Measurements from ENCODE around the gene AMH. TPM values are rescaled to one million over a fixed set of nuclear protein-coding genes. Genes with fewer than 3 reads are reported as not detected.

AMH gene
- polyA plus RNA-seq, 1 of the 3 experiments (the other 2 are of a cell fraction) = 18.1 TPM

DNA sequence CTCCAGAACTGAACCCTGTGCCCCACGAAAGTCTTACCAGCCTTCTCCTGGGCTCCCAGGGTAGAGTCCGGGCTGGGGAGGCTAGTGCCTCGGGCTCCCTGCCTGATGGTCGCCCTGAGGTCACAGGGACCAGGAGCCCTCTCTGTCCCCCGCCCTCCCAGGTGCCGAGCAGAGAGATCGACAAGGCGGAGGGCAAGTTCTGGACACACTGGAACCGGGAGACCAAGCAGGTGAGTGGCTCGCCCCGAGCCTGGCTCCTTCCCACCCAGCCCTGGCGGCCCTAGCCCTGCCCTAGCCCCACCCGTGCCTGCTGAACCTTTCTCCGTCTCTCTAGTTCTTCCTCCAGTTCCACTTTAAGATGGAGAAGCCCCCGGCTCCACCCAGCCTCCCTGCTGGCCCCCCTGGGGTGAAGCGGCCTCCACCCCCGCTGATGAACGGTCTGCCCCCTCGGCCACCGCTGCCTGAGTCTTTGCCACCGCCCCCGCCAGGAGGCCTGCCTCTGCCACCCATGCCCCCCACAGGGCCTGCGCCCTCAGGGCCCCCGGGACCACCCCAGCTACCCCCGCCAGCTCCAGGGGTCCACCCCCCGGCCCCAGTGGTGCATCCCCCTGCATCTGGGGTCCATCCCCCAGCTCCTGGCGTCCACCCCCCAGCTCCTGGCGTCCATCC is 1.6 kb upstream of the AMH start (continued):
- no peak for TF ChIP-seq ZBTB33 (IDR thresholded peaks at IDR 0.05; ENCODE audit: borderline replicate concordance, low read depth)
- TF ChIP-seq FOSL2 (IDR thresholded peaks at IDR 0.05; ENCODE audit: borderline replicate concordance, low read depth) = no peak
- TF ChIP-seq FOXJ3 (CRISPR knock-in tag; IDR thresholded peaks at IDR 0.05) = no peak
- TF ChIP-seq GABPA (IDR thresholded peaks at IDR 0.05; ENCODE audit: low read depth) = no peak
- no peak for TF ChIP-seq MXI1 (IDR thresholded peaks at IDR 0.05; ENCODE audit: low read depth, low read length)

DNA sequence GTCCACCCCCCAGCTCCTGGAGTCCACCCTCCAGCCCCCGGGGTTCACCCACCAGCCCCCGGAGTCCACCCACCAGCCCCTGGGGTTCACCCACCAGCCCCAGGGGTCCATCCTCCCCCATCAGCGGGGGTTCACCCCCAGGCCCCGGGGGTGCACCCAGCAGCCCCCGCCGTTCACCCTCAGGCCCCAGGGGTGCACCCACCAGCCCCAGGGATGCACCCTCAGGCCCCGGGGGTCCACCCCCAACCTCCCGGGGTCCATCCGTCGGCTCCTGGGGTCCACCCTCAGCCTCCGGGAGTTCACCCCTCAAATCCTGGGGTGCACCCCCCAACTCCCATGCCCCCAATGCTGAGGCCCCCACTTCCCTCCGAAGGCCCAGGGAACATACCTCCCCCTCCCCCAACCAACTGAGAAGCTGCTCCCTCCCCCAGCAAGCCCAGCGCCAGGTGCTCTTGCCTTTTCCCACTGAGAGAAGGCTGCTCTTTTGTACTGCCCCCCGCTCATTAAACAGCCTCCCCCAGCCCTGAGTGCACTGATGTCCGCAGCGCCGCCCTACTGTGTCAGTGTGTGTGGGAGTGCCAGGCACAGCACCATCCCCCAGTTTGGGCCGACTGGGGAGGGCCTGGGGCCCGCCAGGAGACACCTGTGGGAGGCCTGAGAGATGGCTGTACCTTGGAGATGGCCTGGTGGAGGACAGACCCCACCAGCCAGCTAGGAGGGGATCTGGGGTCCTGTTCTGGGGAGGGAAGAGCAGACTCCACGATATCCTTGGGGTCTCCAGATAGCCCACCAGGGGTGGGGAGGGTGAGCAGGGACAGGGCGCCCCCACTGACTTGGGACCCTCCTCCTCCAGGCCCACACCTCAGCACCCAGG is 750 bp upstream of the AMH start:
- Histone ChIP-seq H4K20me1 (ENCODE audit: insufficient read depth) (peaks cover 28% of the 10 kb centered on the region), H3K9me3 (no peaks in the 10 kb centered on the region), H3K4me1 (ENCODE audit: control insufficient read depth in 1 of 2, insufficient read depth in 2 of 2, low read depth in 1 of 2, low read length in 1 of 2) (peaks cover 6 to 33% of the 10 kb centered on the region in 2 experiments; a peak in 2 of 4 replicates), H3K79me2 (ENCODE audit: insufficient read depth) (peaks cover 26% of the 10 kb centered on the region), H3K27me3 (ENCODE audit: insufficient read depth) (no peaks in the 10 kb centered on the region), H3K9ac (no peak overlapping the region), H3K9me2 (no peaks in the 10 kb centered on the region), H3K4me3 (ENCODE audit: low read depth in 2 of 2, low read length in 1 of 2) (no peak overlapping the region), H3K36me3 (replicated peaks in 1 of 2; ENCODE audit: control insufficient read depth in 1 of 2, insufficient read depth in 2 of 2, low read length in 1 of 2) (peaks cover 22 to 66% of the 10 kb centered on the region in 2 experiments), H2AFZ (ENCODE audit: low read depth) (no peak overlapping the region), H3F3A (replicated peaks; ENCODE audit: insufficient read depth) (peaks cover 10% of the 10 kb centered on the region), H3K4me2 (no peak overlapping the region), H3K27ac (ENCODE audit: low read depth in 2 of 2, low read length in 1 of 2) (no peak overlapping the region)
- WGBS (ENCODE audit: low lambda C conversion rate) = 85% methylated on average over 14 of the region's 21 CpGs
- POLR2A ChIA-PET = no interaction called here
- CTCF ChIA-PET = interaction anchor here (1.2 to 1.7 kb wide), 3 partner anchors 13 to 67 kb away, joined by 4 to 6 read pairs (median 5); partner anchors contain the start of gene PLEKHJ1
- TF ChIP-seq RFX5 (IDR thresholded peaks at IDR 0.05; ENCODE audit: low read length) = no peak
- no peak for TF ChIP-seq MXI1 (IDR thresholded peaks at IDR 0.05; ENCODE audit: low read depth, low read length)
- TF ChIP-seq RAD21 (IDR thresholded peaks at IDR 0.05; ENCODE audit: low read length) = no peak
- TF ChIP-seq FOSL2 (IDR thresholded peaks at IDR 0.05; ENCODE audit: borderline replicate concordance, low read depth) = no peak
- no peak for TF ChIP-seq FOXJ3 (CRISPR knock-in tag; IDR thresholded peaks at IDR 0.05)
- TF ChIP-seq, protein P1, sequence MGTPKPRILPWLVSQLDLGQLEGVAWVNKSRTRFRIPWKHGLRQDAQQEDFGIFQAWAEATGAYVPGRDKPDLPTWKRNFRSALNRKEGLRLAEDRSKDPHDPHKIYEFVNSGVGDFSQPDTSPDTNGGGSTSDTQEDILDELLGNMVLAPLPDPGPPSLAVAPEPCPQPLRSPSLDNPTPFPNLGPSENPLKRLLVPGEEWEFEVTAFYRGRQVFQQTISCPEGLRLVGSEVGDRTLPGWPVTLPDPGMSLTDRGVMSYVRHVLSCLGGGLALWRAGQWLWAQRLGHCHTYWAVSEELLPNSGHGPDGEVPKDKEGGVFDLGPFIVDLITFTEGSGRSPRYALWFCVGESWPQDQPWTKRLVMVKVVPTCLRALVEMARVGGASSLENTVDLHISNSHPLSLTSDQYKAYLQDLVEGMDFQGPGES (IDR thresholded peaks at IDR 0.05; ENCODE audit: low read depth, low read length) = no peak
- no peak for TF ChIP-seq SMC3 (IDR thresholded peaks at IDR 0.05; ENCODE audit: low read depth, low read length)
- no peak for TF ChIP-seq USF2 (IDR thresholded peaks at IDR 0.05; ENCODE audit: borderline replicate concordance, low read depth, low read length)
- DNase-seq = peak; percentile 32
